GM18502 (cell line): ENCODE data around the gene DYSF.

Experiments used
- ATAC-seq: cut with Tn5 transposase; IDR thresholded peaks from one replicate; pipeline ENCODE4 v1.9.1; 2021; ENCODE audit warnings: mild to moderate bottlenecking; ENCODE audit not compliant: unreplicated experiment, poor library complexity

The DYSF gene

DNA sequence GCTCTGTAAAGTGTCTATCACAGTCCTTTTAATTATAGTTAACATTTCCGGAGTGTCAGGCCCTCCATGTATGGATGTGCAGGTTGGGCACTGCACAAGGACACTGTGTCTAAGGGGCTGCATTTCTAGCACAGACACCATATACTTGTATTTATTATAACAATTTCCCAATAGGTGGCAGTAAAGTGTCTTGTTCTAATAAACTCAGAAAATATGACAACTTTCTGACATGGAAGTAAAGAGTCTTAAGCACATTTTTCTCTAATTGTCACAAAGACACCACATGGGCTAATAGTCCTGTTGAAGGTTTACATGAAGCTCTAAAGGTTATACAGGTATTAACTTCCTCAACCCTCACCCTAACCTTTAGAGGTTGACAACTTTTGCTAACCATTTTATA is 156.6 kb downstream of the DYSF start:
- ATAC-seq = no peak

GRCh38 chr2:71610671-71611070 is 157.3 kb downstream of the DYSF start:
- ATAC-seq = no peak

- ATAC-seq = no peak
Observed at GRCh38 chr2:71611247-71611646, 157.9 kb downstream of the DYSF start.

DNA sequence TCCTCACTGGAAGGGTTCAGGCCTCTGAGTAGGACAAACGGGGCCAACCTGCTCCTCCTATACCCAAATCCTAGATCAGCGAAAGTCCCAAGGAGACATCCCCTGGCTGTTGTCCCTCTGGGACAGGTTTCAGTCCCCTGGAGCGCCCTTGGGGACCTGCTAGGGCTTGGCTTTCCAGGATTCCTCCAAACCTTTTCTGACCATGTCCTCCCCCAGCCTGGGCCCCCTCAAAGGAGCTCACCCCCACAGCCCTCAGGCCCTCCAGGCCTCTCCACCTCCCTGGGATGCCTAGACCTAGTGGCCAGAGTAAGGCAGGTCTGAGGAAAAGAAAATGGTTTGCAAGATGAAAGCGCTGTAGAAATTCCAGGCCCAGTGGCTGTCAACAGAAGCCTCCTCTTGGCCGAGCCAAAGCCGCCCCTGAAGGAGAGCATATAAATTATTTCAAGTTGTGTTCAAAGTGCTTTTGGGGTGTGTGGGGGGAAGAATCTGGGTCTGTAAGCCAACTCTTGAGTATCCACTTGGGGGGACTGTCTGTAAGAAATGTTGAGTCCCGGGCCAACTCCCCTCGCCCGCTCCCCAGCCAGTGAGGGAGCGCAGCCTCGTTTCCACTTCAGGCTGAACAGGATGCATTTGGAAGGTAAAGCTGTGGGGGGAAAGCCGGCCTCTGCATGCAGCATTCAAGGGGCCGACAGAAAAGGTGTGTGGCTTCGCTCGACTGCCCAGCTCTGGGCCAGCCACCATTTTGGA is 158.6 kb downstream of the DYSF start:
- ATAC-seq = no peak

DNA sequence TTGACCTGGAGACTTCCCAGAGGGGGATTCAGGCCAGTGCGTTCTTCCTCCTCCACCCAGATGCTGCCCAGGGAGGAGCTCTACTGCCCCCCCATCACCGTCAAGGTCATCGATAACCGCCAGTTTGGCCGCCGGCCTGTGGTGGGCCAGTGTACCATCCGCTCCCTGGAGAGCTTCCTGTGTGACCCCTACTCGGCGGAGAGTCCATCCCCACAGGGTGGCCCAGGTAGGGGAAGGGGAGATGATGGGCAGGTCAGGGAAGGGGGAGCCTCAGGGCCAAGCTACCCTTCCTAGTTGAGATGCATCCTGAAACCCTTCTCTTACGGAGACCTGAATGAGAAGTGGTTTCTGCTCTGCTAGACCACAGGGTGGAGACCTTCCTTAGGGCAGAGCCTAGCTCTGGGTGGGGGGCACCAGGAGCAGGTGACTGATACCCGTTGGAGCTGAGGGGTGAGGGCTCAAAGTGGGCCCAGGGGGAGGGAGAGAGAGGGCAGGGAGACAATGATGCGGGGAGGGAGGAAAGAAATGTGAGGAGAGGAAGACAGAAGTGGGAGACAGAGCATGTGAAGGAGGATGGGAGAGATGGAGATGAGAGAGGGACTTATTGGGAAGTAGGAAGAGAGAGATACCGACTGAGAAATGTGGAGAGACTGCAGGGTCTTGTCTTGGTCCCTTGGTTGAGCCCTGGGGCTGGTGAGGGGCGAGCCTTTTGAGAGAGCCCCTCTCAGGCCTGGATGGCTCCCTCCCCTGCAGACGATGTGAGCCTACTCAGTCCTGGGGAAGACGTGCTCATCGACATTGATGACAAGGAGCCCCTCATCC is 159.4 kb downstream of the DYSF start:
- ATAC-seq = no peak

DNA sequence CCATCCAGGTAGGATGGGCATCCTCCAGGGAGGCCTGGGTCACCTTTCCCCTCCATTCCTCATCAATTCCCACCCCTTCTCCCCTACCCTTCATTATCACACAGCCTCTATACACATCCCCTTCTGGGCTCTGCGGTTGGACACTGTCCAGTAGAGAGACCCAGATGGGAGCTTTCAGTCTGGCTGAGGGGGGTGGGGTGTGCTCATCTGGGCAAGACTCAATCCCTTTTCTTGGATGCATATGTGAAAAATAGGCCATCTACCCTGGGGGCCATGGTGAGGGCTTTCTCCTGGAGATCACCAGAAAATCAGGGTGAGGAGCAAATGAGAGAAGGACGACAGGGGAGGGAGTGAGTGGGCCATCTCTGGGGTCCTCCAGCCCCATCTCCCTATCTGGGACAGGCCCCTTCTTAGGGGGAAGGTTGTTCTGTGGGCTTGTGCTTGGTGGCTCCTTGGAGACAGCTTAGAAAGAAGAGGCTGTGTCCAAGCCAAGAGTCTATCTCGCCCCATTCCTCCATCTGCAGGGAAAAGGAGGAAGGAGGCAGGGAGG is 160.1 kb downstream of the DYSF start:
- no peak for ATAC-seq

DNA sequence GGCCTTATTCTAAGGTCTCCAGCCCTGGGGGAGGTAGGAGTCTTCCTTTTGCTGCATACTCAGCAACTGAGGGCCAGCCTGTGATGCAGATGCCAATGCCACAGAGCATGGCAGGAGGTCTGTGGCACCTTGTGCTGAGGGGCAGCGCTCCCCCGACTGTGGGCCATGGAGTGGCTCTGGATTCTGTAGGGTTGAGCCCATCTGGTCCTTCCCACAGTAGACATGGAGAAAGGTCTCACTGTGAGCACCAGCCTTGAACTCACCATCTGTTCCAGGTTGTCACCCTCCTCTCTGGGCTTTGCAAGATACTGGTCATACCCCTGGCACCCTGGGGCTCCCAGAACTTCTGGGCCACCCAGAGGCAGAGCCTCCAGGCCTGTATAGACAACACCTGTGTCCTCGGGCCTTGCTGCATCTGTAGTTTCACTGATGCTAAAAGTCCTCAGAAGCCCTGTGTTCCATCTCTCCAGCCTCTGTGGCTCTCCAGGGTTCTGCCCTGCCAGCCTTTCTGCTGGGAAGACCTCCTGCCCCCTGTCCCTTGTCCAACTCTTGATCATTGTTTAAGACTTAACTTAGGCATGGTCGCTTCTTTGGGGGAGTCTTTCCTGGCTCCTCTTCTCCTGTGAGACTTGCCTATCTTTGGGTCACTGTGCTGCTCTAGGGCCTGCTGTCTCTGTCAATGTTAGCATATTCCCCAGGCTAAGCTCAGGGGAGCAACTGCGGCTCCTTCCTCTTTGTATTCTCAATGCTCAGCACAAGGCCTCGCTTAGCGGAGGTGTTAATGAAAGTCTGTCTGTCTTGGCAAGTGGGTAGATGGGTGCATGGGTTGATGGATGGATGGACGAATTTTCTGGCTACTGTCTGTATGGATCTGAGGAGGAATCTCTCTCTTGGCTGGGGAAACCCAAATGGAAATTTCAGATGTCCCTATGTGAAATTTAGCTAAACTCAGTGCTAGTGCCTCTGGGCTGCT is 160.9 kb downstream of the DYSF start:
- no peak for ATAC-seq

GRCh38 chr2:71614976-71615766 is 161.8 kb downstream of the DYSF start:
- no peak for ATAC-seq

DNA sequence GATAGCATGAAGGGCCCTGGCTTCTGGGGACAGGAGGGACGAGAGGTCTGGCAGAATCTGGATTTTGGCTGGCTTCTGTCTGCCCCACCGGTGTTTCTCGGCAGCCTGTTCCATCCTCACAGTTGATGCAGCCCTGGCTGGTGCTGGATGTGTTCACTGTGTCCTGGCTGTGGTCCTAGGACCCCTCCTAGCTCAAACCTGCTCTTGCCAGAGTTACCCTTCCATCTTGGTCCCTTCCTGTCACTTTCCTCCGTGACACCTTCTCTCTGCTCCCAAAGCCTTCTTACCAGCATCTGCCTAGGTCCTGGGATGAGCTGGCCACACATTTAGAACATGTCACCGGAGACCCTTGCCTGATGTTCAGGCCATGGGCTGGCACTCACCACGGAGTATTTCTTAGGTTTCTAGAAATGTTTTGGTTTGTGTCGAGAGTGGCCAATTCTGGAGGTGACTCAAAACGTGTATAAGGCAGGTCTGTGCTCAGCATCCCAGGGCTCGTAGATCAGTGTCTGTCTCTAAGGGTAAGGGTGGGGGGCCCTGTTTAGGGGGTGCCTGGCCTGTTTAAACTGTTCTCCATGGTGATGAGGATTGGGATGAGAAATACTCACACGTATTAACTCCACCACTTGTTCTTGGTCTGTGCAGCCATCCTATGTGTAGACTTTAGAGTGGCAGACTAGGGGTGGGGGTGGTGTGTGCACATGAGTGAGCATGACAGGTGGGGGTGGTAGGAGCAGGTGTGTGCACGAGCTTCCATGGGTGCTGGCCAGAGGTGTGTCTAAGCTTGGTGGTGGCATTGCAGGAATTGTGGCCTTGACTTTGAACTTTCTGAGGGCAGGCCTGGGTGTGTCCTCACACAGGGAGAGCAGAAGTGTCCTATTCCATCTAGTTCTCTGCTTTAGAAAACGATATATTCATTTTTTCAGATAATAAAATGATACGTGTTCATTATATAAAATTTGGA is 162.7 kb downstream of the DYSF start:
- no peak for ATAC-seq

- ATAC-seq = no peak
Observed at GRCh38 chr2:71617266-71617665, 163.9 kb downstream of the DYSF start.

- ATAC-seq = no peak
Observed at GRCh38 chr2:71618327-71619113, 165.2 kb downstream of the DYSF start.

GRCh38 chr2:71619230-71619741 is 165.9 kb downstream of the DYSF start:
- ATAC-seq = no peak

DNA sequence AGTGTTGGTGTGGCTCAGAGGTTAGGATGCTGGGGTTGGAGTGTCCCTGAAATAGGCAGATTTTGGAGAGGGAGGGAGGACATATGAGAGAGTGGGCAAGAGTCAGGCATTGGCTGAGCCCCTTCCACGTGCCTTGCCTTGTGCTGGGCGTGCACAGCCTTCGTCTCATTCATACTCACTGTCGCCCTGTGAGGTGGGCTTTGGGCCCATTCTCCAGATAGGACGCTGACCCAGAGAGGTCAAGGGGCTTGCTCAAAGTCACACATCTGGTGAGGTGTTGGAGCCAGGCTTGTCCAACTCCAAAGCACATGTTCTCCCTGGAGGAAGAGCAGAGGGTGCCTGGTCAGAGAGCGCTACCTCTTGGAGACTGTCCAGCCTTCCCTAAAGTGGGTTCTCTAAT is 166.8 kb downstream of the DYSF start:
- no peak for ATAC-seq

DNA sequence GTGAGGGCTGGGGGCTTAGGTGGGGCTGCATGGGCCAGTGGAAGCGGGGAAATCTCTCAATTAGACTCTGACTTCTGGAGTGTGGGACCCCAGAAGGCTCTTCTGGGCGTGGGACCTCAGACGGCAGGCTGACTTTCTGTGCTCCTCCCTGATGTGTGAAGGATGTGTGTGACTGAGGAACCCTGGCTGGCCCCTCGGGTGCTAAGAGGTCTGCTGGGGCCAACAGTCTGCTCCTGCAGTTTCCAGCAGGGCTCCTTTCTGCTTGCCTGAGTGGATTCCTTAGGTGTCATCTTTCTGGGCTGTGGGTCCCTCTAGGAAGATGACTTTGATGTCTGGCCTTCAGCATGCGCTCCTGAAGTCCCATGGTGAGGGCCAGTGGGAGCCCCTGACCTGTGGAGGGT is 167.5 kb downstream of the DYSF start:
- no peak for ATAC-seq

GRCh38 chr2:71629273-71629672 is 175.9 kb downstream of the DYSF start:
- no peak for ATAC-seq

DNA sequence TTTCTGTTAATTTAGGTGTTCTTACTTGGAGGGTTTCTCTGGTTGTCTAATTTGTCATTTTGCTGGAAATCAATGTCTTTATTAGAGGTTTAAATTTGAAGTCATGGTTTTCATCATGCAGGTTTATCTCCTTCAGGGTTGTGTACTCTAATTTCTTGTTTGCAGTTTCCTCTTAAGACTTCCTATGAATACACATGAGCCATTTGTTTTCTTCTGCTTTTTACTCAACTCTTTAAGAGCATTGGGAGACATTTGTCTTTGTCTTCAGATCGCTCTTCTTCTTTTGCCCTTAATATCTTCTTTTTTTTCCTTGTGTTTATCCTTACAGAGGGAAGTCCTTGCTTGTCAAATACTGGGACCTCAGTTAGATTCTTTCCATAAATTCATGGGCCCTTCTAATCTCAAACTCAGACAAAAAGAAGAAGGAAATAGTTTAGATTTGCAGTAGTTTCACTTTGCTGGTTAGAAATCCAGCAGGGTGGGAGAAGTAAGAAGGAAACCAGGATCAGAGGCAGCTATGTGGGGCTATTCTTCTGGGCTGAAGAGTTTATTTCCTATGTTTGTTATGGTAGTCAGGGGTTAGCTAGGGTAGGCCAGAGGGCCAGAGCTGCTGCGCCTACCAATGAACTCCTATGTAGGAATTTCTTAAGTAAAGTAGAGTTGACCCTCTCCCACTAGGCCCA is 176.6 kb downstream of the DYSF start:
- ATAC-seq = no peak
